Fibroblast of skin of left biceps (primary cell): ENCODE data around the gene LAMTOR3.
"Not testable (repeated sequence)": the region's sequence is repeated elsewhere in the genome, so short reads cannot be mapped to it uniquely, and the experiment has no call there.

ENCODE experiments used
- DNase-seq, 2 experiments: peaks; one replicate each; pipeline ENCODE4 v3.0.0-alpha.2; 2013; ENCODE audit warnings: low read depth in 2 of 2

LAMTOR3 gene

GRCh38 chr4:99830051-99830450 is 64.2 kb downstream of the LAMTOR3 start:
- not testable (repeated sequence) for DNase-seq

- DNase-seq, result no peak
Observed at GRCh38 chr4:99828477-99828876, 65.8 kb downstream of the LAMTOR3 start.
